GM20000 (cell line): ENCODE results near the gene LINGO3.

Experiments
- DNase-seq: peaks from one replicate; pipeline ENCODE4 v3.0.0; 2012; ENCODE audit warnings: low spot score
- TF ChIP-seq, protein P1 (sequence below): IDR thresholded peaks from 2 replicates; pipeline ENCODE4 v1.5.1; 2012; ENCODE audit warnings: mild to moderate bottlenecking, control low read depth; ENCODE audit errors: extremely low read depth, missing control alignments

Gene LINGO3

DNA sequence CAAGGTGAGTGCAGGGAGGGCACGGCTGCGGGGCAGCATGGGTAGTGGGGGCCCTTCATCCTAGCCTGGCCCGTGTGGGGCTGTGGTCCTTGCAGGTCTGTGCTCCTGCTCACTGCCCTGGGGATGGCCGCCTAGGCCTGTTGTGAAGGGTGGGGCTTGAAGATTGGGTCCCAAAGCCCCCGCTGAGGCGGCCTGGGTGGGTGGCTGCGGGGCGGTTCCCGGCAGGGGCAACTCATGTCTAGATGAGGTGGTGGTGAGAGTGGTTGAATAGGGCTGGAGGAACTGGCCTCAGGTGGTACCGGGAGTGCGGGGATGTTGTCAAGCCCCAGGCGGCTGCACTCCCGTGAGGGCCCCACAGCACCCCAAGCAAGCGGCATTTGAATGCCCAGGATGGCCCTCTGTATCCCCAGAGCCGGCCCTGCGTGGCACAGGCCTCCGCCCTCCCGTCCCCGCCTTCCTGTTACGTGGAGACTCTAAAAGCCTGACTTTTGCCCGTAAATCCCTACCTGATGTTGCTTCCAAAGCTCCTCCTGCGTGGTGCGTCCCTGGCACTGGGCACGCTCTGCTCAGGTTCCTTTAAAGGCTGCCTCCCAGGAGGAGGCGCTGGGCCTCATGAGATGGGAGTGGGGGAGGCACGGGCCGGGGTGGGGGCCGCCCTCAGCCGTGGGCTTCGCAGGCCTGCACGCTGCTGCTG lies 35.5 kb upstream of the LINGO3 start:
- TF ChIP-seq, protein P1, sequence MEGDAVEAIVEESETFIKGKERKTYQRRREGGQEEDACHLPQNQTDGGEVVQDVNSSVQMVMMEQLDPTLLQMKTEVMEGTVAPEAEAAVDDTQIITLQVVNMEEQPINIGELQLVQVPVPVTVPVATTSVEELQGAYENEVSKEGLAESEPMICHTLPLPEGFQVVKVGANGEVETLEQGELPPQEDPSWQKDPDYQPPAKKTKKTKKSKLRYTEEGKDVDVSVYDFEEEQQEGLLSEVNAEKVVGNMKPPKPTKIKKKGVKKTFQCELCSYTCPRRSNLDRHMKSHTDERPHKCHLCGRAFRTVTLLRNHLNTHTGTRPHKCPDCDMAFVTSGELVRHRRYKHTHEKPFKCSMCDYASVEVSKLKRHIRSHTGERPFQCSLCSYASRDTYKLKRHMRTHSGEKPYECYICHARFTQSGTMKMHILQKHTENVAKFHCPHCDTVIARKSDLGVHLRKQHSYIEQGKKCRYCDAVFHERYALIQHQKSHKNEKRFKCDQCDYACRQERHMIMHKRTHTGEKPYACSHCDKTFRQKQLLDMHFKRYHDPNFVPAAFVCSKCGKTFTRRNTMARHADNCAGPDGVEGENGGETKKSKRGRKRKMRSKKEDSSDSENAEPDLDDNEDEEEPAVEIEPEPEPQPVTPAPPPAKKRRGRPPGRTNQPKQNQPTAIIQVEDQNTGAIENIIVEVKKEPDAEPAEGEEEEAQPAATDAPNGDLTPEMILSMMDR = no peak
- DNase-seq = no peak

DNA sequence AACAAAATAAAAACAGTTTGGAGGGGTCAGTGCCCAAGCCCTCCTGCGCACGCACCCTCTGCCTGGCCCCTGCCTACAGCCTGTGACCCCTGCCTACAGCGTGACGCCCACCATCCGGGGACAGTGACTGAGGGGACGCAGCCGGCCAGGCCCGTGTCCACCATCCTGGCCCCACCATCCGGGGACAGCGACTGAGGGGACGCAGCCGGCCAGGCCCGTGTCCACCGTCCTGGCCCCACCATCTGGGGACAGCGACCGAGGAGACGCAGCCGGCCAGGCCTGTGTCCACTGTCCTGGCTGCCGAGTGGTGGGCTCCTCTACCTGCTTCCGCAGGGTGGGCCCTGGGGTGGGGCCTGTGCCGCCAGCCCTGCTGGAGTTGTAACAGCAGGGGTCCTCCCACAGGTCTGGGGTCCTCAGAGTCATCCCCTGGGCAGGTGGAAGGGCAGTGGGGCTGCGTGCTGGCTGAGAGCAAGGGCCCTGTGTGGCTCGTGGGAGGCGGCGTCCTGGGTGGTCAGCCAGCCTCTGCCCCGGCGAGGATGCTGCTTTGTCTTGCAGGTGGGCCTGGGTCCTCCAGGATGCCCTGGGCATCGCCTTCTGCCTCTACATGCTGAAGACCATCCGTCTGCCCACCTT lies 34.8 kb upstream of the LINGO3 start:
- no peak for DNase-seq
- TF ChIP-seq, protein P1 = no peak

DNA sequence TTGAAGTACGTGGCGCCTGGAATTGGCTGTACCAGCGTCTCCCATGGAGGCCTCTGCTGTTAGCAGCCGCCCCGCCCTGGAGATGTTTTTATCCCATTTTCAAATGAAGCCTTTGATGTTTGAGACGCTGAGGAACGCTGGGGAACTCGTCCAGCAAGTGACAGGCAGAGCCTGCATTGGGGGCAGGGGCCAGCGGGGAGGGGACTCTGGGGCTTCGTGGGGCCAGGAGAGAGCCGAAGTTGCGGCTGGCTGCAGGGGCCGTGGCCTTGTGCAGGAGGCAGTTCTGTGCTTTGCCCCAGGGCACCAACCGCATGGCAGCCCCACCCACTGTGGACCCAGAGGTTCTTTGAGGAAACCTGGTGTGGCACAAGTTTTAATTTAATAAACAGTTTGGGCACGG lies 34.0 kb upstream of the LINGO3 start:
- no peak for DNase-seq
- TF ChIP-seq, protein P1 = no peak

DNA sequence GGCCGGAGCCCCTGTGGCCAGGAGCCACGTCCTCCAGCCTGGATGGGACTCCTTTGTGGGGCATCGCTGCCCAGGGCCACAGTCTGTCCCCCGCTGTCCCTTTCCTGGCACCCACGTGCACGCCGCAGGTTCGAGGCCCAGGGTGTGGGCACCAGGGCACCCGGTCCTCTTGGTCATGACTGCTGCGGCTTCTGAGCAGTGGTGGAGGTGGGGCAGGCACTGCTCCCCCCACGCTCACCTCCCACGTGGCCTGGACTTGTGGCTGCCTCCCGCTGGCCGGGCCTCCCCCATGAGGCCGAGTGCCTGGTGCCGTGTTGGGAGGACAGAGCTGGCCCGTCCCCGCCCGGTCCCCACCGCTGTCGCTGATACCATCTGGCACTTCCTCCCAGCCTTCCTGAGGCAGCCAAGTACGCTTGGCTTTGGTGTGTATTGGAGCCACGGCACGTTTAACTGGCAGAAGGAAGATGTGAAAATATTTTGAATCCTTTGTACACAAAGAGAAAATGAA lies 33.3 kb upstream of the LINGO3 start:
- DNase-seq = no peak
- TF ChIP-seq, protein P1 = no peak

DNA sequence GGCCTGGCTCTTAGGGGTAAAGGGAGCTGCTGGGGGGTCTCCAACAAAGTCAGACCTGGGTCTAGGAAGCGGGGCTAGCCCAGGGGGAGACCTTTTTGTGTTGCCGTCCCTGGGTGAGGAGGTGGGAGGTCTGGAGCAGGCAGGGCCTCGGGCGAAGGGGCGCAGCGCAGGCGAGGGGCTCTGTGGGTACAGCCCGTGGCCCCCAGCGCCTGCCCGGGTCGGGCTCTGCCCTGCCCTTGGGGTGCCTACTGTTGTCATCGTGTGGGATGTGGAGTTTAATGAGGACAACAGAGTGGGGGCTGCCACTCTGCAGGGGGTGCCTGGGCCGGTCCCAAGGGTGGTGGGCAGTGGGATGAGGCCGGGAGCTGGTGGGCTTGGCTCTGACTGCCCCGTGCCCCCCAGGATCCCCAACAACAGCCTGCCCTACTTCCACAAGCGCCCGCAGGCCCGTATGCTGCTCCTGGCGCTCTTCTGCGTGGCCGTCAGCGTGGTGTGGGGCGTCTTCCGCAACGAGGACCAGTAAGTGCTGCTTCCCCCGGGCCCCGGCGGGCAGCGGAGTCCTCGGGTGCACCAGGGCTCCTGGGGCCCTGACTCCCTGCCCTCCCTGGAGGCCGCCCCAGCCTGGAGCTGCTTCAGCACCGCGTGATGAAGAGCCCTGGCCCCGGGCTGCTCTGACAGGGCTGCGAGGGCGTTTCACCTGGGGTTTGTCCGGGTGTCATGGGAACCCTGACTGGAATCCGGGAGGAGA lies 32.7 kb upstream of the LINGO3 start:
- DNase-seq = no peak
- TF ChIP-seq, protein P1 = no peak

DNA sequence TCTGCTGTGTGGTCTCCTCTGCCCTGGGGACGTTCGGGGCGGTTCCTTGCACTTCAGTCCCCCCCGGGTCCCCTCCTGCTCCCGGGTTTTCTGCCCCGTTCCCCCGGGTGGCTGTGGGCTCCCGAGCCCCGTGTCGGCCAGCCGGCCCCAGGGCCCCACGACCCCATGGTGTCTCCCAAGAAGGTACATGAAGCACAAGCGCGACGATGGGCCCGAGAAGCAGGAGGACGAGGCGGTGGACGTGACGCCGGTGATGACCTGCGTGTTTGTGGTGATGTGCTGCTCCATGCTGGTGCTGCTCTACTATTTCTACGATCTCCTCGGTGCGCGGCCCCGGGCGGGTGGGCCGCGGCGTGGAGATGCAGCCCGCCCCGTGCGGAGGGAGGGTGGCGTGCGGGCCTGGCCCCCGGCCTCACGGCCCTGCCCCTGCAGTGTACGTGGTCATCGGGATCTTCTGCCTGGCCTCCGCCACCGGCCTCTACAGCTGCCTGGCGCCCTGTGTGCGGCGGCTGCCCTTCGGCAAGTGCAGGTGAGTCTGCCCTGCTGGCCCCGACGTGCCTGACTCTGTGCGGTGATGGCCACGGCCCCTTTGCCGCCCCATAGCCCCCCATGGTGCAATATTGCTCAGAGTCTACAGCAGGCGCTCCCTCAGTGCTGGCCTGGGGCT lies 31.8 kb upstream of the LINGO3 start:
- no peak for DNase-seq
- TF ChIP-seq, protein P1 = no peak
